Activated CD8-positive, alpha-beta memory T cell treated with anti-CD3 and anti-CD28 coated beads for 48 hours (primary cell): ENCODE measurements around the gene NBDY.
"Not testable (repeated sequence)": the region's sequence is repeated elsewhere in the genome, so short reads cannot be mapped to it uniquely, and the experiment has no call there.

Source experiments
- DNase-seq, 3 experiments: peaks; one replicate each; pipeline ENCODE4 v3.0.0-alpha.2; 2020; ENCODE audit warnings: low read depth in 2 of 3, low spot score in 2 of 3

The NBDY gene

GRCh38 chrX:56764153-56764974, 35.3 kb downstream of the NBDY start:
- DNase-seq: no peak

DNA sequence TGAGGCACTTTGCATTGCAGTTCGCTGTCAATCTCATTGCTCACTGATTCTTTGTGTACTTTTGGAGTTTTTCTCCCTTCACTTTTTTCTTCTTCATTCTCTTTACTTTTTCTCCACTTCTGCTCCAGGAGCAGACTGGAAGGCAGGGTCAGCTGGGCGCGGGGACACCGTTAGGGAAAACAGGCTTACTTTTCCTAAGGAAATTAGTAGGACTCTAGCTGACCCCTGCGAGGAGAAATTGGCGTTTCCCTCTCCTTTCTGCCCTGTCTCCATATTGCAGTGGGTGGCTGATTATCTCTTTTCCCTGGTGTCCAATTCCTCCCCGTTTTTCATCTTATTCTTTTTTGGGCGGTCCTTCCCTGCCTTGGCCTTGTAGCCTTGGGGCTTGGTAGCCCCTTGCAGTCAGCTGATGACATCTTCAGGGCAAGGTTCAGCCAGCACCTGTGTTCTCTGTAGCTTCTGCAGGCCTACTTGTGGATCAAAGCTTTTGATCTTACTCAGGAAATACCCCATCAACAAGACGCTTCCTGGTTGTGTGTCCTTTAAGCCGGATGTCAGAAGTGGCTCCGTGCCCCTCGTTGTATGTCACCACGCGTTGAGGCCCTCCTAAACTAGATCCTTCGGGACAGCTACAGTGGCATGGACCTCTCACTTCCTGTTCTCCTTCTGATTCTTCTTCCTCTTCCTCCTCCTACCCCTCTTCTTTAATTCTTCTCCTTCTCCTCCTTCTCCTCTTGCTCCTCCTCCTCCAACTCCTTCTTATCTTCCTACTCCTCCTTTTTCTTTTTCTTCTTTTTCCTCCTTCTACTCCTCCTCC, 36.1 kb downstream of the NBDY start:
- no peak for DNase-seq

- no peak for DNase-seq
Measured at GRCh38 chrX:56765811-56766553, 36.9 kb downstream of the NBDY start.

DNA sequence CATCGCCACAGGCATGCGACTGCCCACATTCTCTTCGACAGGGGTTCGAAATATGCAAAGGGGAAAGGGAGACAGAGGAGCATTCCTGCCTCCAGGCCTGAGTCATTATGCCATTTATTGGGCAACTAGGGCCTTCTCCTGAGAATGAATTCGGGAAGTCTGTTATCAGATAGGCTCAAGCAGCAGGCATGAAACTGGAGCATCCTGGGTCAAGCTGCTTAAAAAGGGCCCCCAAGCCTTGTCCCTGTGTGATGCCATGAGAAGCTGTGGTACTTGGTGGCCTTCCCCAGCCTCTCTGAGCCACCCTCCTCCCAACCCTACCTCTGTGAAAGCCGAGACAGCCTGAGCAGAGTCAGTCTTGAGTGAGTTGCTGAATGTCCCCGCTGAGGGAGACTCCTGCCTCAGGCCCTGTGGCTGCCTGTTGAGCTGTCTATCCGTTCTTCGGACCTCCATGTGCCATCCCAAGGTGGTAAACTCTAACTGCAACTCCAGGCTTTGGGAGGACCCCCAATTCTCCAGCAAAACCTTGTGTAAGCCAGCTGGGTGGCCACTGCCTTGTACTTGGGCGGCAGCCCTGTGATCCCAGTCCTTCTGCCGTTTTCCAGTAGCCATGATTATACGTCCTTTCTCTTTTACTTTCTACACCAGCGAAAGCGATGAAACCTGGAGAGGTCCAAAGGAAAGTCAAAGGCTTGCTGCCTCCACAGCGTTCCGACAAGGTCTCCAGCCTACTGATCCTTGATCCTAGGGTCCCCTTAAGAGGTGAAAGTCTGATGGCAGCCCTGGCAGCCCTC, 37.7 kb downstream of the NBDY start:
- DNase-seq: no peak

DNA sequence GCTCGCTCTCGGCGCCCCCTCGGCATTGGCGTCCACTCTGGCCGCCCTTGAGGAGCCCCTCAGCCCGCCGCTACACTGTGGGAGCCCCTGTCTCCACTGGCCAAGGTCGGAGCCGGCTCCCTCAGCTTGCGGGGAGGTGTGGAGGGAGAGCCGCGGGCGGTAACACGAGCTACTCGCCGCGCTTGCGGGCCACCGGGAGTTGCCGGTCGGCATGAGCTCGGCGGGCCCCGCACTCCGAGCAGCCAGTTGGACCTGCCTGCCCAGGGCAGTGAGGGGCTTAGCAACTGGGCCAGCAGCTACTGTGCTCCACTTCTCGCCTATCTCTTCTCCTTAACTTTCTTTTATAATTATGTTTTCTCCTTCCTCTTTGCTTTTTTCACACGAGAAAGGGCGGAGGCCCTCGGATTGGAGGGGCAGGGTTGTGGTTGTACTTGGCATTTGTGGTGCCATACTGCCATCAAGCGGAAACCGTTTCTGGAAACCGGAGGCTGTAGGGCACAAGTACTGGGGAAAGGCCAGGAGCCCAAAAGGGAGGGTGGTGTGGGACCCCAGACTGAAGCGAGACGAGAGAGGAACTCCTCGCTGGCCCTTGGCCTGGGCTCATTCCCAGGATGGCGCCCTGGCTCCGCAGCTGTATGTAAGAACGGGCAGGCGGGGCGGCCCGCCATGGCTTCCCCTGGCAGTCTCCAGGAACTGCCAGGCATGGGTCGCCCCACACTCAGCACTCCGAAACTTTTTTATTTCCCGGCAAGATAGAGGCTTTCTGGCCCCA, 38.5 kb downstream of the NBDY start:
- DNase-seq: not testable (repeated sequence)

- not testable (repeated sequence) for DNase-seq
Measured at GRCh38 chrX:56768120-56768660, 39.1 kb downstream of the NBDY start.

DNA sequence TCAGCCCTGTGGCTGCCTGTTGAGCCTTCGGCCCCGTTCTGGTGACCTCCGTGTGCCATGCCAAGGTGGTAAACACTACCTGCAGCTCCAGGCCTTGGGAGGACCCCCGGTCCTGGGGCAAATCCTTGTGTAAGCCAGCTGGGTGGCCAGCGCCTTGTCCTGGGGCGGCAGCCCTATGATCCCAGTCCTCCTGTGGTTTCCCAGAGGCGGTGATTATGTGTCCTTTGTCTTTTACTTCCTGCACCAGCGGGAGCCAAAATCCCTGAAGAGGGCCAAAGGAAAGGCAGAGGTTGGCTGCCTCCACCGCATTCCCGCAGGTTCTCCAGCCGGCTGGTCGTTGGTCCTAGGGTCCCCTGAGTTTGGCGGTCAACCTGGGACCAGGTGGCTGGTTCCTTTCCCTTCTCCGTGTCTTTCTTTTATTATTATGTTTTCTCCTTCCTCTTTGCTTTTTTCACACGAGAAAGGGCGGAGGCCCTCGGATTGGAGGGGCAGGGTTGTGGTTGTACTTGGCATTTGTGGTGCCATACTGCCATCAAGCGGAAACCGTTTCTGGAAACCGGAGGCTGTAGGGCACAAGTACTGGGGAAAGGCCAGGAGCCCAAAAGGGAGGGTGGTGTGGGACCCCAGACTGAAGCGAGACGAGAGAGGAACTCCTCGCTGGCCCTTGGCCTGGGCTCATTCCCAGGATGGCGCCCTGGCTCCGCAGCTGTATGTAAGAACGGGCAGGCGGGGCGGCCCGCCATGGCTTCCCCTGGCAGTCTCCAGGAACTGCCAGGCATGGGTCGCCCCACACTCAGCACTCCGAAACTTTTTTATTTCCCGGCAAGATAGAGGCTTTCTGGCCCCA, 43.9 kb downstream of the NBDY start:
- DNase-seq: not testable (repeated sequence)

DNA sequence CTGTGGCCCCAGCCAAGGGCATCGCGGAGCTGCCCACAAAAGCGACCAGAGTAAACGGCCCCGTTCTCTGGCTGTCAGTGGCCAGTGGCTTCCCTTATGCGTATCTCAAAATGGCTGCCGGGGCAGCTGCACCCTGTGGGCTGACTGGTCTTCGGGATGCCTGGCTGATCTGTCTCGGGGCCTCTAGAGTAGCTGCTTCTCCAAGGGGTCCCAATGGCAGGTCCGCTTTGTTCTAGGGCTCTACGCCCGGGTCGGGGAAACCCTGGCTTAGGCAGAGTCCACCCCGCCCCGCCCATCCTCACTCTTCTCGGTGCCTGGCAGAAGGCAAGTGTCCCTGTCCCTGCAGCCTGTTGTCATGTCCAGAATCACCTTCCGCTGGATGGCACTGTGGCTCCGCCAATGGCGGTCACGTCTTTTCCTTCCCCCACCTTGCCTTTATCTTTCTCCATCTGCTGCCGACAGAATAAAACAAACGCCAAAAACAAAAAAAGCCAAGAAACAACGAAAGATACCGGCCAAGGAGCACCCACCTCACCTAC, 44.5 kb downstream of the NBDY start:
- DNase-seq: not testable (repeated sequence)

- not testable (repeated sequence) for DNase-seq
Measured at GRCh38 chrX:56778099-56778923, 49.3 kb downstream of the NBDY start.

GRCh38 chrX:56778924-56779468, 50.0 kb downstream of the NBDY start:
- DNase-seq: not testable (repeated sequence)

DNA sequence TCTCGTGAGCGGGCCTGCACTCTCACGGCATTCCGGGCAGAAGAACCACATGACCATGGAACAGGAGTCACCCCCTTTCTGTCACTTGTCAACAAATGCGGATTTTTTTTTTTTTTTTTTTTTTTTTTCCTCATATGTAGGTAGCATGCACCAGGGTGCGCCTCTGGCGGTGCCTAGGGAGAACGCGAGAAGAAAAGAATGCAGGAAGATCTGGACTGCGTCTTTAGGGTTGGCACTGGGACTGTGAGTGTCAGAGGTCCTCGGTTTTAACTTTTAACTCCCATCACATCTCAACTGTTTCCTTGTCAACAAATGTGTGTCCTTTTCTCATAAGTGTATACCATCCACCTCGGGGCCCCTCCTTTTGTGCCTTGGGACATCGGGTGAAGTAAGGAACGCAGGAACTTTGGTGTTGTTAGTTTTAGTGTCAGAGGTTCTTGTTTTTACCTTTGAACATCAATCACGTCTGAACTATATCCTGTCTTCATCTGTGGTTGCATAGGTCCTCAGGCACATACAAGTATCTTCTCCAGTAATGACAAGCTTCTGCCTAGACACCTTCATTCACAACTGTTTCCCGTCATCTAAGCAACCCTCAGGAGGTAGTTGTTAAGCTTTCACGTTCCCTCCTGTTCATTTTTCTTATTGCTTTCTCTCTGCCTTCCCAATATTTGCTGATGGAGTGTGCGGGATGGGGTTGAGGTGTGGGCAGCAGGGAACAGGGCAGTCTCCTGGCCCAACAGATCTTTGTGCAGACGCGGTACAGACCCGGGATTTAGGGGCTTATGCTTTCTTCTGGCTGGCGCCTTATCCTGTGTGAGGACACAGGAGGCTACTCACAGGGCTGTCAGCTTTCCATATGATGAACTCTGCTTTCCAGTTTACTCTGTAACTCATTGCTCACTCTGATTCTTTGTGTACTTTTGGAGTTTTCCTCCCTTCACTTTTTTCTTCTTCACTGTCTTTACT, 51.9 kb downstream of the NBDY start:
- DNase-seq: not testable (repeated sequence)

DNA sequence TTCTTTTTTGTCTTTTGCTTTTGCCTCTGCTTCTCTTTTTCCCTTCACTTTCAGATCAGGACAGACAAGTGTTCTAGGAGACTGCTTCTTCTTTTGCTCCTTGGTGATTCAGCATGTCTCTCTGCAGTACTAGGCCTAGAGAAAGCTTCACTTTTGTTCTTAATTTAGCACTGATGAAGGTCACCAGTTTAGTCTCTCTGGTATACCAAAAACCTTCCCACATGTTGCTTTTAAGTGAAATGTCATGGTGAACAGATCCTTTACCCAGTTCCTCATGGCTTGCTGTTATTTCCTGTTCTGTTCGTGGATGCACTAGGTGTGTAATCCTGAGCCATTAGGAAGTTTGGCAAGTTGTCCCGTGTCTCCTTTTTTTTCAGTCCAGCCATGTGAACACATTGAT, 53.3 kb downstream of the NBDY start:
- no peak for DNase-seq

DNA sequence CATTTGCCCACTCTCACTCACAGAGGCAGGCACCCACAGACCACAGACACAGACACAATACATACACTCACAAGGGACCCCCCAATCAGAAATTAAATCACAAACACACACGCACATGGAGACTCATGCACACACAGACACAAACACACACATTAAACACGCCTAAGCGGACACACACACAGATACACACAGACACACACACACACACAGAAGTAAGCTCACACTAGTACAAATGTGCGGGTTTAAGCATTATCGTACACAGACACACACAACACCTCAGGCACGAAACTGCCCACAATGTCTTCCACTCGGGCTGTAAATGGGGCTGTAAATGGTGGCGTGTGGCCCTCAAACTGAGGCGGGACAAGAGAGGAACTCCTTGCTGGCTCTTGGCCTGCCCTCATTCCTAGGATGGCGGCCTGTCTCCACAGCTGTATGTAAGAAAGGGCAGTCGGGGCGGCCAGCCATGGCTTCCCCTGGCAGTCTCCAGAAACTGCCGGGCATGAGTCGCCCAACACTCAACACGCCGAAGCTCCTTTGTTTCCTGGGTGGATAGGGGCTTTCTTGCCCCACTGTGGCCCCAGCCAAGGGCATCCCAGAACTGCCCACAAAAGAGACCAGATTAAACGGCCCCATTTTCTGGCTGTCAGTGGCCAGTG, 53.9 kb downstream of the NBDY start:
- no peak for DNase-seq

DNA sequence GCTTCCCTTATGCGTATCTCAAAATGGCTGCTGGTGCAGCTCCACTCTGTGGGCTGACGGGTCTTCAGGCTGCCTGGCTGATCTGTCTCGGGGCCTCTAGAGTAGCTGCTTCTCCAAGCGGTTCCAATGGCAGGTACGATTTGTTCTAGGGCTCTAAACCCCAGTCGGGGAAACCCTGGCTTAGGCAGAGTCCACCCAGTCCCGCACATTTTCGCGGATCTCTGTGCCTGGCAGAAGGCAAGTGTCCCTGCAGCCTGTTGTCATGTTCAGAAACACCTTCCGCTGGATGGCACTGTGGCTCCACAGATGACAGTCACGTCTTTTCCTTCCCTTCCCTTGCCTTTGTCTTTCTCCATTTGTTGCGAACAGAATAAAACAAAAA, 54.4 kb downstream of the NBDY start:
- DNase-seq: no peak

DNA sequence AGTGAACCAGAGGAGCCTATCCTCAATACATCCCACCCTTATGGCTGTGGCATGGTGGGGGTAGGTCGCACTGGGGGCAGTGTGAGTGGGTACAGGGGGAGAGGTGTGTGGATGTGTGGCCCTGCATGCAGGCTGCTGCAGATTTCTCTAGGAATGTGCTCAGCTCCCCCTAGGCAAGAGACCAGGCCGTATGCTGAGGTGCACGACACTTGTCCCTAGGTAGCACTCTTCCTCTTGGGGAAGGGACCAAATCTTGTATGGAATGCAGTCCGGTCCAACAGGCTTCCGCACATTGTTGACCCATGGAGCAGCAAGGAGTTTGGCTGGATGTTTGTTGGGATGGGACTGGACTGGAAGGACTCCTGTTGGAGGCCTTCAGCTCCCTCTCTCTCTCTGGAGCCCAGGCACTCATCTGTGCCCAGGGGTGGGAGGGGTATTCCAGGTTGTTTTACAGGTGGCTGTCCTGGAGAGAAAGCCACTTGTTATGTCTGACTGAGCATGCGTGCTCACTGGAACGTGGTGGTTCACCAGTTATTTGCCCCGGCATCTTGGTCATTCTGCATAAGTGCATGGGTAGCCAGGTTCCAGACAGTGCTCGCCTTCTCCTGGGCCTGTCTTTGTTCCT, 55.1 kb downstream of the NBDY start:
- DNase-seq: no peak
